GM21447 (cell line): Measurements from ENCODE around the gene SLFN11.
"Not testable (repeated sequence)": the region's sequence is repeated elsewhere in the genome, so short reads cannot be mapped to it uniquely, and the experiment has no call there.

Experiments
- ATAC-seq: cut with Tn5 transposase; IDR thresholded peaks from one replicate; pipeline ENCODE4 v1.9.1; 2021; ENCODE audit not compliant: unreplicated experiment

SLFN11 gene

GRCh38 chr17:35373534-35373983 is at the start of gene SLFN11:
Gene SLFN11, minus strand, starts transcription at chr17:35373621. Its CDS starts 9,814 bp downstream, at chr17:35363807.
- peak; percentile 62 for ATAC-seq

- ATAC-seq, result not testable (repeated sequence)
Measured at GRCh38 chr17:35421069-35421468, 47.6 kb upstream of the SLFN11 start.

GRCh38 chr17:35416659-35417058 is 43.2 kb upstream of the SLFN11 start:
- ATAC-seq, result no peak

GRCh38 chr17:35414707-35415106 is 41.3 kb upstream of the SLFN11 start:
- not testable (repeated sequence) for ATAC-seq

- no peak for ATAC-seq
Measured at GRCh38 chr17:35414247-35414646, 40.8 kb upstream of the SLFN11 start.

- ATAC-seq, result no peak
Measured at GRCh38 chr17:35407531-35407930, 34.1 kb upstream of the SLFN11 start.

- ATAC-seq, result no peak
Measured at GRCh38 chr17:35406568-35406967, 33.1 kb upstream of the SLFN11 start.

GRCh38 chr17:35404360-35404759 is 30.9 kb upstream of the SLFN11 start:
- ATAC-seq, result no peak

- ATAC-seq, result not testable (repeated sequence)
Measured at GRCh38 chr17:35393783-35394182, 20.4 kb upstream of the SLFN11 start.

GRCh38 chr17:35390663-35391062 is 17.2 kb upstream of the SLFN11 start:
- no peak for ATAC-seq

GRCh38 chr17:35390156-35390555 is 16.7 kb upstream of the SLFN11 start:
- ATAC-seq, result no peak

- ATAC-seq, result no peak
Measured at GRCh38 chr17:35387496-35387895, 14.1 kb upstream of the SLFN11 start.

GRCh38 chr17:35377706-35378105 is 4.3 kb upstream of the SLFN11 start:
- no peak for ATAC-seq

- ATAC-seq, result no peak
Measured at GRCh38 chr17:35377068-35377467, 3.6 kb upstream of the SLFN11 start.

- no peak for ATAC-seq
Measured at GRCh38 chr17:35376245-35376644, 2.8 kb upstream of the SLFN11 start.

GRCh38 chr17:35374766-35375344 is 1.4 kb upstream of the SLFN11 start:
- no peak for ATAC-seq

GRCh38 chr17:35373984-35374765 is 754 bp upstream of the SLFN11 start:
- peak; percentile 40 for ATAC-seq

GRCh38 chr17:35372846-35373533 is 431 bp downstream of the SLFN11 start:
- ATAC-seq, result peak; percentile 16

- ATAC-seq, result no peak
Measured at GRCh38 chr17:35371934-35372333, 1.5 kb downstream of the SLFN11 start.

- peak; percentile 92 for ATAC-seq
Measured at GRCh38 chr17:35368081-35368830, 5.2 kb downstream of the SLFN11 start.

GRCh38 chr17:35361027-35361426 is 12.4 kb downstream of the SLFN11 start:
- ATAC-seq, result no peak
